H9 (cell line): ENCODE results near the gene CRAMP1. TPM values are rescaled to one million over a fixed set of nuclear protein-coding genes. Genes with fewer than 3 reads are reported as not detected.
A peak's percentile ranks its signal among the peaks of the same experiment; 100 is the strongest.

Experiments used
- DNase-seq: peaks from one replicate; pipeline ENCODE4 v3.0.0-alpha.2; 2017
- H2AFZ ChIP-seq: one replicate; pipeline ENCODE4 v1.6.1; 2013; ENCODE audit warnings: mild to moderate bottlenecking, low read length, control low read depth, moderate library complexity
- H2AK5ac ChIP-seq: 2 replicates; pipeline ENCODE4 v1.6.1; 2013; ENCODE audit warnings: low read length, control low read depth, mixed read lengths; ENCODE audit not compliant: insufficient read length
- H2BK120ac ChIP-seq: one replicate; pipeline ENCODE4 v1.6.1; 2013; ENCODE audit warnings: low read depth, mild to moderate bottlenecking, low read length, control low read depth, inconsistent platforms; ENCODE audit not compliant: poor library complexity, severe bottlenecking
- H2BK12ac ChIP-seq: 2 replicates; pipeline ENCODE4 v1.6.1; 2013; ENCODE audit warnings: low read length, control low read depth, mixed read lengths, low read depth; ENCODE audit not compliant: insufficient read length
- H2BK15ac ChIP-seq: 2 replicates; pipeline ENCODE4 v1.6.1; 2013; ENCODE audit warnings: low read depth, low read length, control low read depth
- H2BK20ac ChIP-seq: one replicate; pipeline ENCODE4 v1.6.1; 2013; ENCODE audit warnings: low read depth, mild to moderate bottlenecking, low read length, control low read depth, inconsistent platforms; ENCODE audit not compliant: poor library complexity, severe bottlenecking
- H2BK5ac ChIP-seq: 2 replicates; pipeline ENCODE4 v1.6.1; 2013; ENCODE audit warnings: low read length, control low read depth, mixed read lengths; ENCODE audit not compliant: insufficient read length
- H3K14ac ChIP-seq: 2 replicates; pipeline ENCODE4 v1.6.1; 2013; ENCODE audit warnings: low read length, control low read depth; ENCODE audit not compliant: insufficient read depth
- H3K18ac ChIP-seq: 2 replicates; pipeline ENCODE4 v1.6.1; 2013; ENCODE audit warnings: low read depth, mild to moderate bottlenecking, mixed read lengths, low read length, control low read depth; ENCODE audit not compliant: insufficient read length
- H3K23ac ChIP-seq: 2 replicates; pipeline ENCODE4 v1.6.1; 2013; ENCODE audit warnings: low read length, control low read depth, mixed read lengths, low read depth; ENCODE audit not compliant: insufficient read length
- H3K23me2 ChIP-seq: 2 replicates; pipeline ENCODE4 v1.6.1; 2013; ENCODE audit warnings: low read depth, mild to moderate bottlenecking, mixed read lengths, low read length, control low read depth; ENCODE audit not compliant: insufficient read length, poor library complexity, severe bottlenecking
- H3K27ac ChIP-seq: 2 replicates; pipeline ENCODE4 v1.5.1; 2013; ENCODE audit warnings: low read length, control low read depth, mixed read lengths, low read depth; ENCODE audit not compliant: insufficient read length
- H3K27me3 ChIP-seq: 2 replicates; pipeline ENCODE4 v1.6.1; 2013; ENCODE audit warnings: low read length, control low read depth, inconsistent platforms; ENCODE audit not compliant: insufficient read depth
- H3K4ac ChIP-seq: 2 replicates; pipeline ENCODE4 v1.6.1; 2013; ENCODE audit warnings: low read depth, mild to moderate bottlenecking, control low read depth, inconsistent platforms, low read length, moderate library complexity
- H3K4me1 ChIP-seq: 2 replicates; pipeline ENCODE4 v1.6.1; 2013; ENCODE audit warnings: low read length, control low read depth, inconsistent platforms; ENCODE audit not compliant: insufficient read depth
- H3K4me2 ChIP-seq: 2 replicates; pipeline ENCODE4 v1.6.1; 2013; ENCODE audit warnings: low read length, control low read depth, mixed read lengths; ENCODE audit not compliant: insufficient read length, insufficient read depth
- H3K56ac ChIP-seq: 2 replicates; pipeline ENCODE4 v1.6.1; 2013; ENCODE audit warnings: low read depth, mild to moderate bottlenecking, mixed read lengths, low read length, control low read depth; ENCODE audit not compliant: insufficient read length
- H3K79me1 ChIP-seq: 2 replicates; pipeline ENCODE4 v1.6.1; 2013; ENCODE audit warnings: low read depth, mild to moderate bottlenecking, moderate library complexity, low read length, control low read depth, inconsistent platforms; ENCODE audit not compliant: insufficient read depth, poor library complexity, severe bottlenecking
- H3K79me2 ChIP-seq: 2 replicates; pipeline ENCODE4 v1.6.1; 2013; ENCODE audit warnings: low read length, control low read depth, inconsistent platforms; ENCODE audit not compliant: insufficient read depth
- H3K9ac ChIP-seq: 2 replicates; pipeline ENCODE4 v1.6.1; 2013; ENCODE audit warnings: low read length, control low read depth, mixed read lengths; ENCODE audit not compliant: insufficient read length; ENCODE audit errors: extremely low read depth
- H3K9me3 ChIP-seq: one replicate; pipeline ENCODE4 v1.6.1; 2013; ENCODE audit warnings: low read depth, low read length, inconsistent platforms; ENCODE audit not compliant: control insufficient read depth
- H3T11ph ChIP-seq: one replicate; pipeline ENCODE4 v1.6.1; 2013; ENCODE audit warnings: mild to moderate bottlenecking, low read length, control low read depth, inconsistent platforms
- H4K20me1 ChIP-seq: one replicate; pipeline ENCODE4 v1.6.1; 2013; ENCODE audit not compliant: control insufficient read depth, insufficient read length, insufficient read depth
- H4K5ac ChIP-seq: 2 replicates; pipeline ENCODE4 v1.6.1; 2013; ENCODE audit warnings: low read depth, mild to moderate bottlenecking, mixed read lengths, low read length, control low read depth; ENCODE audit not compliant: insufficient read length
- H4K8ac ChIP-seq: replicated peaks from 2 replicates; pipeline ENCODE4 v1.6.1; 2013; ENCODE audit warnings: low read length, control low read depth, mixed read lengths, low read depth; ENCODE audit not compliant: insufficient read length
- H4K91ac ChIP-seq: 2 replicates; pipeline ENCODE4 v1.6.1; 2013; ENCODE audit warnings: low read depth, mild to moderate bottlenecking, moderate library complexity, mixed read lengths, low read length, control low read depth; ENCODE audit not compliant: insufficient read length
- H3K27ac Mint-ChIP-seq, 3 experiments: 2 replicates in 2 of 3; 3 replicates in 1 of 3; pipeline ENCODE4 v1.8.0; 2020 to 2021; ENCODE audit warnings: mixed read lengths in 3 of 3, mild to moderate bottlenecking in 1 of 3, moderate library complexity in 1 of 3
- H3K27me3 Mint-ChIP-seq: 2 replicates; pipeline ENCODE4 v1.8.0; 2021; ENCODE audit warnings: low read depth, mild to moderate bottlenecking, moderate library complexity, mixed read lengths
- H3K36me3 Mint-ChIP-seq, 3 experiments: 2 replicates in 2 of 3; 3 replicates in 1 of 3; pipeline ENCODE4 v1.8.0; 2020 to 2021; ENCODE audit warnings: low read depth in 3 of 3, mixed read lengths in 3 of 3; ENCODE audit not compliant: insufficient read depth in 1 of 3
- H3K4me1 Mint-ChIP-seq, 2 experiments: 2 replicates each; pipeline ENCODE4 v1.8.0; 2020; ENCODE audit warnings: mixed read lengths in 2 of 2
- H3K4me3 Mint-ChIP-seq, 2 experiments: 2 replicates in 1 of 2; 3 replicates in 1 of 2; pipeline ENCODE4 v1.8.0; 2020 to 2021; ENCODE audit warnings: mild to moderate bottlenecking in 2 of 2, mixed read lengths in 2 of 2, moderate library complexity in 1 of 2
- H3K9me3 Mint-ChIP-seq, 2 experiments: 2 replicates in 1 of 2; 3 replicates in 1 of 2; pipeline ENCODE4 v1.8.0; 2020; ENCODE audit warnings: mild to moderate bottlenecking in 2 of 2, mixed read lengths in 2 of 2, moderate library complexity in 1 of 2
- CTCF ChIP-seq: fragments of 200-600 bp; sonication (generic); conservative IDR thresholded peaks from 3 replicates; pipeline ENCODE4 v1.8.0; 2021; ENCODE audit warnings: antibody characterized with exemption, mild to moderate bottlenecking
- WGBS: extraction: QIAGEN DNeasy Blood & Tissue Kit; methylation state at CpG from one replicate; pipeline ENCODE4 v1.1.7; 2013; ENCODE audit warnings: missing lambda C conversion rate, low lambda C conversion rate, mixed read lengths; ENCODE audit not compliant: insufficient read length; ENCODE audit errors: extremely low coverage; 5-methylcytosine and 5-hydroxymethylcytosine counted together
- total RNA-seq: library from RNA; stranded (reverse); gene quantifications from 2 replicates; pipeline ENCODE4 v1.2.1, GENCODE V29; 2021

Gene CRAMP1
- total RNA-seq, 1 experiment from 2014 or later, result 46.2 TPM

- no peak overlapping the region for H3K14ac ChIP-seq
- no peak overlapping the region for H2BK12ac ChIP-seq
- H3K79me1 ChIP-seq, result peaks cover 15% of the 10 kb centered on the region
- H2BK20ac ChIP-seq, result no peak overlapping the region
- H2BK5ac ChIP-seq, result no peak overlapping the region
- peak overlapping the region in 1 of 3 experiments; percentile 35; a peak in 1 of 7 replicates for H3K27ac Mint-ChIP-seq
- no peak overlapping the region for H4K8ac ChIP-seq
- H3T11ph ChIP-seq, result no peak overlapping the region
- peaks cover 1% of the 10 kb centered on the region; the same call in 1 of the 2 replicates for H3K79me2 ChIP-seq
- H3K56ac ChIP-seq, result no peak overlapping the region
- peaks cover 3% of the 10 kb centered on the region for H3K4me1 ChIP-seq
- no peak for TF ChIP-seq CTCF
- peaks cover 6% of the 10 kb centered on the region; the same call in 1 of the 2 replicates for H3K27me3 Mint-ChIP-seq
- no peaks in the 10 kb centered on the region for H3K27me3 ChIP-seq
- H3K23ac ChIP-seq, result no peak overlapping the region
- peaks cover 0 to 3% of the 10 kb centered on the region in 2 experiments; a peak in 1 of 5 replicates for H3K9me3 Mint-ChIP-seq
- H3K18ac ChIP-seq, result no peak overlapping the region
- no peak overlapping the region for H3K27ac ChIP-seq
- no peak overlapping the region for H2BK120ac ChIP-seq
- H3K4me3 Mint-ChIP-seq, result no peak overlapping the region
- no peak overlapping the region for H3K9ac ChIP-seq
- no peak overlapping the region for H4K5ac ChIP-seq
- no peak overlapping the region for H2AFZ ChIP-seq
- no peak overlapping the region for H3K4ac ChIP-seq
- no peak overlapping the region for H2AK5ac ChIP-seq
- H3K23me2 ChIP-seq, result peaks cover 7% of the 10 kb centered on the region
- H3K4me1 Mint-ChIP-seq, result peaks cover 37 to 40% of the 10 kb centered on the region in 2 experiments
- no peak overlapping the region for H4K91ac ChIP-seq
- no peak overlapping the region for H2BK15ac ChIP-seq
- no peak for DNase-seq
- WGBS, result no CpG with 5 or more reads among the region's 15 CpGs
- peaks cover 0 to 3% (median 0%) of the 10 kb centered on the region in 3 experiments; a peak in 2 of 7 replicates for H3K36me3 Mint-ChIP-seq
- H3K9me3 ChIP-seq, result no peaks in the 10 kb centered on the region
- H3K4me2 ChIP-seq, result no peak overlapping the region
- H4K20me1 ChIP-seq, result no peaks in the 10 kb centered on the region
Observed at GRCh38 chr16:1709356-1709755, 97.2 kb downstream of the CRAMP1 start.
